Panc1 (cell line): ENCODE results near the gene OSBPL8.
"Not testable (repeated sequence)": the region's sequence is repeated elsewhere in the genome, so short reads cannot be mapped to it uniquely, and the experiment has no call there.

Source experiments
- CTCF ChIP-seq: fragments of 450-650 bp; IDR thresholded peaks from 2 replicates; pipeline ENCODE4 v1.5.1; 2017; ENCODE audit warnings: mild to moderate bottlenecking
- REST ChIP-seq, 2 experiments: IDR thresholded peaks; 2 replicates each; pipeline ENCODE4 v1.6.1; 2011 to 2012; ENCODE audit warnings: low read depth in 2 of 2, control low read depth in 1 of 2, low read length in 1 of 2, mild to moderate bottlenecking in 1 of 2, moderate library complexity in 1 of 2; ENCODE audit not compliant: insufficient read depth in 1 of 2

- not testable (repeated sequence) for TF ChIP-seq REST (IDR thresholded peaks at IDR 0.05; ENCODE audit: insufficient read depth in 1 of 2, low read depth in 2 of 2, low read length in 1 of 2); CTCF
Observed at GRCh38 chr12:76499136-76499535, 60.4 kb downstream of the OSBPL8 start.
